ENCODE data around the gene ST6GALNAC3.

GRCh38 chr1:76583235-76583868 lies 508.8 kb downstream of the ST6GALNAC3 start:
- TF ChIP-seq GATA2 (IDR thresholded peaks at IDR 0.05; ENCODE audit: low read depth, low read length) (no peak), GATA3 (IDR thresholded peaks at IDR 0.05; ENCODE audit: low read depth, low read length) (no peak)
